Measurements from ENCODE around the gene GNA12. TPM values are rescaled to one million over a fixed set of nuclear protein-coding genes. Genes with fewer than 3 reads are reported as not detected.

GNA12 gene
- total and polyA plus RNA-seq, 2 of the 4 experiments (the other 2 are of a cell fraction): 14.3 to 93.9 TPM

DNA sequence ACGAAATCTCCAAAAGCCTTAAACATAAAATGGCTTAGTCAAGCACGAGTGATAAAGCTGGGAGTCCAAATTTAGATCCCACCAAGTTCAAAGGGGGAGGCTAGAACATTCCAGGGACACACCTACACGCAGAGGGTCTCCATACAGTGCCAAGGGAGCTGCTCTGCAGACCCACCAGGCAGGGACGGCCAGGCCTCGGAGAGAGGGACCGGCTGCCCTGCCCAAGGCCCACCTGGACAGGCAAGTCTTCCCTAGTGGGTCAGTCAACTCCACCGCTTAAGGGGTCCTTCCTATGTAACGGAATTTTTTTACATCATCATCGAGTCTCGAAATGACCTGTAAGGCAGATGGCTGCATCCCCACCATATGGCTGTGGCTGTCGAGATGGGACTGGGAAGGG, 127.6 kb downstream of the GNA12 start:
- H3K4me1 ChIP-seq (ENCODE audit: control insufficient read depth, insufficient read depth, low read length): peaks cover 11% of the 10 kb centered on the region; the same call in 1 of the 2 replicates
- H2BK15ac ChIP-seq (ENCODE audit: low read depth, low read length): no peak overlapping the region
- no peak overlapping the region for H3K56ac ChIP-seq (ENCODE audit: extremely low read depth, insufficient read depth, low read length)
- DNase-seq: no peak
- no peak for ATAC-seq (ENCODE audit: low read depth)
- no peaks in the 10 kb centered on the region for H3K27me3 ChIP-seq (ENCODE audit: control insufficient read depth, insufficient read depth, low read length)
- POLR2A ChIA-PET (ENCODE audit: unreplicated experiment): no interaction called here
- no peak overlapping the region for H2BK20ac ChIP-seq (ENCODE audit: low read depth, low read length)
- peaks cover 0 to 20% of the 10 kb centered on the region in 2 experiments; a peak in 3 of 4 replicates for H3K79me1 ChIP-seq (ENCODE audit: low read depth in 1 of 2, low read length in 2 of 2)
- no peak overlapping the region for H2BK120ac ChIP-seq (ENCODE audit: low read depth, low read length)
- in situ Hi-C loops (cut with MboI; ENCODE audit: low sequenced_read_pairs) (no loop called here), dilution Hi-C loops (cut with HindIII; ENCODE audit: low sequenced_read_pairs, unreplicated experiment) (no loop called here), intact Hi-C loops (cut with micrococcal nuclease) (no loop called here)
- H3K23ac ChIP-seq (ENCODE audit: low read depth, low read length): no peak overlapping the region; the same call in 1 of the 2 replicates
- no peak overlapping the region for H2AFZ ChIP-seq (replicated peaks; ENCODE audit: low read length, poor library complexity)
- no peak overlapping the region for H4K5ac ChIP-seq (ENCODE audit: low read depth, low read length)
- H2AK9ac ChIP-seq (replicated peaks; ENCODE audit: low read depth, low read length, poor library complexity): peak overlapping the region; percentile 75
- H3K4ac ChIP-seq (ENCODE audit: low read depth, low read length): no peak overlapping the region
- no peak overlapping the region for H4K8ac ChIP-seq (ENCODE audit: low read depth in 2 of 2, low read length in 2 of 2)
- H4K20me1 ChIP-seq (ENCODE audit: insufficient read depth, low read length): no peaks in the 10 kb centered on the region; the same call in 1 of the 2 replicates
- no peak overlapping the region for H3K18ac ChIP-seq (ENCODE audit: low read depth, low read length)
- H3K4me3 ChIP-seq (ENCODE audit: insufficient read depth, low read depth, low read length): no peak overlapping the region
- no peaks in the 10 kb centered on the region for H3K9me3 ChIP-seq (ENCODE audit: control insufficient read depth, insufficient read depth, low read length)
- no peak for TF ChIP-seq MXI1 (IDR thresholded peaks at IDR 0.05; ENCODE audit: borderline replicate concordance, low read depth, low read length)
- no peak for TF ChIP-seq RCOR1 (IDR thresholded peaks at IDR 0.05; ENCODE audit: insufficient replicate concordance, low read length)
- no peak for TF ChIP-seq CEBPB (IDR thresholded peaks at IDR 0.05; ENCODE audit: low read depth, low read length)
- H3K36me3 ChIP-seq (ENCODE audit: control insufficient read depth, insufficient read depth, low read length): peaks cover 21% of the 10 kb centered on the region; the same call in 1 of the 2 replicates
- WGBS, 2 experiments (ENCODE audit: extremely low coverage in 2 of 2, insufficient read length in 1 of 2): 93% methylated on average over 5 of the region's 11 CpGs; no CpG with 5 or more reads in 1 of the 2 experiments
- H3K27ac ChIP-seq (ENCODE audit: insufficient read depth, low read length): no peak overlapping the region
- no peak overlapping the region for H3K9ac ChIP-seq (ENCODE audit: low read depth, low read length)
- CTCF ChIA-PET: no interaction called here
- H2BK5ac ChIP-seq (ENCODE audit: low read depth, low read length, poor library complexity, severe bottlenecking): no peak overlapping the region
- H3K9me1 ChIP-seq (ENCODE audit: insufficient read depth, low read length): peaks cover 18% of the 10 kb centered on the region
- no TSS peak for BruUV-seq (replicated peaks)
- no peak overlapping the region for H3K4me2 ChIP-seq (ENCODE audit: low read depth, low read length)
- H3K14ac ChIP-seq (replicated peaks; ENCODE audit: low read depth, low read length): no peak overlapping the region
- H2AK5ac ChIP-seq (ENCODE audit: low read depth, low read length): peak overlapping the region; percentile 9; the same call in 1 of the 2 replicates
- no peak overlapping the region for H4K91ac ChIP-seq (ENCODE audit: insufficient read depth, low read depth, low read length)

Measured in IMR-90 (cell line).